ENCODE measurements around the gene CACNA1F.

The CACNA1F gene

DNA sequence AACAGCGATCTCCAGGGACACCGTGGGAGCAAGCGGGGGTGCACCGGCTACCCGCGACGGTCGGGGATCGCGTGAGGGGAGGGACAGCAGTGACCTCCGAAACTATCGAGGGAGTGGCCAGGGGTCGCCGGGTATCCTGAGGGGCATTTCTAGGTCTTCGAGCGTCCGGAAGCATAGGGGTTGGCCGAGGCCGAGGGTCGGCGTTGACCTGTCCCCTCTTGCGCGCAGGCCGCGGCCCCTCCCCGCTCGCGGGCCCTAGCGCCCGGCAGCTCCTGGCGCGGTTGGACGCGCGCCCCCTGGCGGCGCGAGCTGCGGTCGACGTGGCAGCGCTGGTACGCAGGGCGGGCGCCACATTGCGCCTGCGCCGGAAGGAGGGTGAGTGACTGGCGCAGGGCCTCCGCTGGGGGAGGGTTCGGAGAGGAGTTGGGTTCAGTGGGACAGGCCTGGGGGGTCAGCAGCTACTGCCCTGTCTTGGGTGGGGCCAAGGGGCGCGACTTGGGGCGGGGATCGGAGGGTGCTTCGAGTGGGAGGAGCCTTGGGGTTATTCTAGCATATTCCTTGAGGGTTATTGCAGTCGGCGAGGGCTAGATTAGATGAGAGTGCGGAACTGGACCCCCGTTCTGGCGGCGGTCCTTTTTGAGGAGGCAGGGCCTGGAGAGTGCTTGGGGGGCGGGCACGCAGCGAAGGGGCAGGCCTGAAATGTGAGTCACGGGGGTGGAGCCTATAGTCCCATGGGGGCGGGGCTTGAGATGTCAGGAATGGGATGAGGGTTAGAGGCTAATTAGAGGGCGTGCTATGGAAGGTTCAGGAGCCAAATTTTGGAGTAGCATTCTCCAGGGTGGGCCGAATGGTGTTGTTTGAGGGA lies 69.4 kb downstream of the CACNA1F start:
- intact Hi-C loops (cut with DNase I): no loop called here
- DNase-seq: peak; percentile 67 to 97 (median 82)

DNA sequence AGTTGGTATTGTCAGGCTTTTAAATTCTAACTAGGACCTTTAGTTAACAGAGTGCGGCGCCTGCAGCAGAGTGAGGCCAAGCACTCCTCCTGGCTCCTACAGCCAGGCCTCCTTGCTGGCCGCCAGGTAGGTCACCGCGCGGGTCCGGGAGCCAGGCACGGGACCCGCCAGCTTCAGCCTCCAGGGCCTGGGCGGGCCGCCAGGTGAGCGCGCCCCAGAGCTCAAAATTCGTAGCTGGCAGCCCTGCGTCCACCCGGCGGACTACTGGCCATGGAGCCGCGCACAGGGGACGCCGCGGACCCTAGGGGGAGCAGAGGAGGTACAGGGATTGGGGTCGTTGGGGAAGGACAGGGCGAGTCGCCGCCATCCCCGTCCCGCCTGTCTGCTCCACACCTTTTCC lies 70.5 kb downstream of the CACNA1F start, which contains the start of gene MAGIX:
Gene MAGIX (plus strand): TSS at position 139 of the 400 bp plus-strand sequence. CDS start 132 bp downstream, at position 271.
- intact Hi-C loops (cut with DNase I): no loop called here
- DNase-seq: peak in 1 of 10 donors; percentile 83

DNA sequence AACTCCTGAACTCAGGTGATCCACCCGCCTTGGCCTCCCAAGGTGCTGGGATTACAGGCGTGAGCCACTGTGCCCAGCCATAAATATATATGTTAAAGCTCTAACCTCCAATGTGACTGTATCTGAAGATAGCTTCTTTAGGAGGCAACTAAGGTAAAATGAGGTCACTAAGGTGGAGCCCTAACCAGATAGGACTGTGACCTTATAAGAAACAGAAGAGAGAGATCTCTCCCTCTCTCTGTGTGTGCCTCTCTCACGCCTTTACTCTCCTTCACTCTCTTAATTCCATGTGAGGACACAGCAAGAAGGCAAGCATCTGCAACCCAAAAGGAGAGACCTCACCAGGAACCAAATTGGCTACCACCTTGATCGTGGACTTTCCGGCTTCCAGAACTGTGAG lies 71.5 kb downstream of the CACNA1F start:
- DNase-seq: peak in 1 of 10 donors; percentile 17
- intact Hi-C loops (cut with DNase I): no loop called here

DNA sequence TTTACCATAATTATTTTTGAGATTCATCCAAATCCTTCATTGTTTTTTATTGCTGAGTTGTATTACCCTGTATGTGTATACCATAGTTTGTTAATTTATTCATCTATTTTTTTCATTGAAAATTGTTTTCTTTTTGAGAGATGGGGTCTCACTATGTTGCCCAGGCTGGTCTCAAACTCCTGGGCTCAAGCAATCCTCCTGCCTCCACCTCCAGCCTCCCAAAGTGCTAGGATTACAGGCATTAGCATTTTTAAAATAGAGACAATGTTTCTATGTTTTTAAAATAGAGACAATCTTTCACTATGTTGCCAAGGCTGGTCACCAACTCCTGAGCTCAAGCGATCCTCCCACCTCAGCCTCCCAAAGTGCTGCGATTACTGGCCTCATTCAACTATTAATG lies 72.2 kb downstream of the CACNA1F start:
- intact Hi-C loops (cut with DNase I): no loop called here
- DNase-seq: no peak

DNA sequence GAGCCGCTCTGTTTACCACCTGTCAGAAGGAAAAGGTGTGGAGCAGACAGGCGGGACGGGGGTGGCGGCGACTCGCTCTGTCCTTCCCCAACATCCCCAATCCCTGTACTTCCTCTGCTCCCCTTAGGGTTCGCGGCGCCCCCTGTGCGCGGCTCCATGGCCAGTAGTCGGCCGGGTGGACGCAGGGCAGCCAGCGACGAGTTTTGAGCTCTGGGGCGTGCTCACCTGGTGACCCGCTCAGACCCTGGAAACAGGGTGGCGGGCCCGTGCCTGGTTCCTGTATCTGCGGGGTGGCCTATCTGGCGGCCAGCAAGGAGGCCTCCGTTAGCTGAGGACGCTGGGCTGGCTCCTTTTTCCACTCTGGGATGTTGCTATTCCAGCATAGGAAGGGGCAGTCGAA lies 75.9 kb downstream of the CACNA1F start:
- peak in 1 of 10 donors; percentile 14 for DNase-seq
- intact Hi-C loops (cut with DNase I): no loop called here

DNA sequence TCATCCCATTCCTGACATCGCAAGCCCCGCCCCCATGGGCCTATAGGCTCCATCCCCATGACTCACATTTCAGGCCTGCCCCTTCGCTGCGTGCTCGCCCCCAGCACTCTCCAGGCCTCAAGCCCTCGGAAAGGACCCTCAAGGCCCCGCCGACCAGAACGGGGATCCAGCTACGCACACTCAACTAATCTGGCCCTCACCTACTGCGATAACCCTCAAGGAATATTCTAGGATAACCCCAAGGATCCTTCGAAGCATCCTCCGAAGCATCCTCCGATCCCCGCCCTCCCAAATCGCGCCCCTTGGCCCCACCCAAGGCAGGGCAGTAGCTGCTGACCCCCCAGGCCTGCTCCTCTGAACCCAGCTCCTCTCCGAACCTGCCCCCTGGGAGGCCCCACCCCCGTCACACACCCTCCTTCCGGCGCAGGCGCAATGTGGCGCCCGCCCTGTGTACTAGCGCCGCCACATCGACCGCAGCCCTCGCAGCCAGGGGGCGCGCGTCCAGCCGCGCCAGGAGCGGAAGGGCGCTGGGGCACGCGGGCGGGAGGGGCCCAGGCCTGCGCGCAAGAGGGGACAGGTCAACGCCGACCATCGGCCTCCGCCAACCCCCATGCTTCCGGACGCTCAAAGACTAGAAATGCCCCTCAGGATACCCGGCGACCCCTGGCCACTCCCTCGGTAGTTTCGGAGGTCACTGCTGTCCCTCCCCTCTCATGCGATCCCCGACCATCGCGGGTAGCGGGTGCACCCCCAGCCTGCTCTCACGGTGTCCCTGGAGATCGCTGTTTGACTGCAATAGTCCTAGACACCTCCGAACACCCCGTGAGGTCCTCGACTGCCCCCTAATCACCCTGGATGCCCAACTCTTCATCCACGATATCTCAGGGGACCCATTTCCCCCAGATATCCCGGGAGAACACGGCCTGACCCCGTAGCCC lies 77.0 kb downstream of the CACNA1F start:
- DNase-seq: peak; percentile 70 to 98 (median 84)
- intact Hi-C loops (cut with DNase I): no loop called here

DNA sequence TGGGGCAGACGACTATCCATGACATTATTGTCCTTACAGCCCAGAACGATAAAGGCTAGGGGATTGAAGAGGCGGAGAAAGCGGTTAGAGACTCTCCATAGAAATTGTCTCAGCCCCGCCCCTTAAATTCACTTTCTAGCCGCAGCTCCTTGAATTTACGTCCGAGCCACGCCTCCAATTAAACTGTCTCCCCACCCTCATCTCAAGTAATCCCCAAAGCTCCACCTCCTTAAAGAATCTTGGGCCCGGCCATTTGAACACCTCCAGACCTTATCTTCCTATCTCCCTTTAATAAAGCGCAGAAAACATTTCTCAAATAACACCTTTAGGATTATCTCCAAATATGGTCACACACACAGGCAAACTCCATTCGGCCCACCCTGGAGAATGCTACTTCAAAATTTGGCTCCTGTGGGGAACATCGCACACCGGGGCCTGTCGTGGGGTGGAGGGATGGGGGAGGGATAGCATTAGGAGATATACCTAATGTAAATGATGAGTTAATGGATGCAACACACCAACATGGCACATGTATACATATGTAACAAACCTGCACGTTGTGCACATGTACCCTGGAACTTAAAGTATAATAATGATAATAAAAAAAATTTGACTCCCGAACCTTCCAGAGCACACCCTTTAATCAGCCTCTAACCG lies 77.8 kb downstream of the CACNA1F start:
- intact Hi-C loops (cut with DNase I): no loop called here
- peak in 2 of 10 donors; percentile 12 to 81 for DNase-seq
